ENCODE measurements around the gene CPNE5. TPM values are rescaled to one million over a fixed set of nuclear protein-coding genes. Genes with fewer than 3 reads are reported as not detected.

Gene CPNE5
- total RNA-seq, 6 experiments from 2014 or later, result 0.12 to 0.37 (median 0.26) TPM; not detected in 2

DNA sequence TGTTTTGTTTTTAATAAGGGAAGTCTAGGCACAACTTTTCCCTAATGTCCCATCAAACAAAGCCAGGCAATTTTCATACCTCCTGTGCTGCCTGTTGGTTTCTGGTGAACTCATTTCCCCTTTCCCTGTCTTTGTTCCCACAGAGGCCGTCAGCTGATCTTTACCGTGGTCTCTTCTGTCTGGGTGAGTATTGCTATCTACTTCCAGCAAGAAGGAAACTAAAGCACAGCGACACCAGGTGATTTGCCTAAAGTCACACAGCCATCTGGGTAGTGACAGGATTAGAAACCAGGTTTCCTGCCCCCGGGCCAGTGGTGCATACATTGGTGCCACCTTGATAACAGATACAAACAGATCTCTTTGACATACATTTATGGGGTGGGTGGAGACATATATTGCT is 82.0 kb downstream of the CPNE5 start:
- Mint-ChIP-seq H3K27ac (no peak overlapping the region), H3K9me3 (no peaks in the 10 kb centered on the region), H3K4me3 (no peak overlapping the region), H3K27me3 (ENCODE audit: insufficient read depth) (peaks cover 18% of the 10 kb centered on the region), H3K4me1 (ENCODE audit: low read depth) (peaks cover 58% of the 10 kb centered on the region), H3K36me3 (ENCODE audit: low read depth) (no peaks in the 10 kb centered on the region)
- TF ChIP-seq, protein P1, sequence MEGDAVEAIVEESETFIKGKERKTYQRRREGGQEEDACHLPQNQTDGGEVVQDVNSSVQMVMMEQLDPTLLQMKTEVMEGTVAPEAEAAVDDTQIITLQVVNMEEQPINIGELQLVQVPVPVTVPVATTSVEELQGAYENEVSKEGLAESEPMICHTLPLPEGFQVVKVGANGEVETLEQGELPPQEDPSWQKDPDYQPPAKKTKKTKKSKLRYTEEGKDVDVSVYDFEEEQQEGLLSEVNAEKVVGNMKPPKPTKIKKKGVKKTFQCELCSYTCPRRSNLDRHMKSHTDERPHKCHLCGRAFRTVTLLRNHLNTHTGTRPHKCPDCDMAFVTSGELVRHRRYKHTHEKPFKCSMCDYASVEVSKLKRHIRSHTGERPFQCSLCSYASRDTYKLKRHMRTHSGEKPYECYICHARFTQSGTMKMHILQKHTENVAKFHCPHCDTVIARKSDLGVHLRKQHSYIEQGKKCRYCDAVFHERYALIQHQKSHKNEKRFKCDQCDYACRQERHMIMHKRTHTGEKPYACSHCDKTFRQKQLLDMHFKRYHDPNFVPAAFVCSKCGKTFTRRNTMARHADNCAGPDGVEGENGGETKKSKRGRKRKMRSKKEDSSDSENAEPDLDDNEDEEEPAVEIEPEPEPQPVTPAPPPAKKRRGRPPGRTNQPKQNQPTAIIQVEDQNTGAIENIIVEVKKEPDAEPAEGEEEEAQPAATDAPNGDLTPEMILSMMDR (IDR thresholded peaks at IDR 0.05), result no peak
- no peak for DNase-seq

DNA sequence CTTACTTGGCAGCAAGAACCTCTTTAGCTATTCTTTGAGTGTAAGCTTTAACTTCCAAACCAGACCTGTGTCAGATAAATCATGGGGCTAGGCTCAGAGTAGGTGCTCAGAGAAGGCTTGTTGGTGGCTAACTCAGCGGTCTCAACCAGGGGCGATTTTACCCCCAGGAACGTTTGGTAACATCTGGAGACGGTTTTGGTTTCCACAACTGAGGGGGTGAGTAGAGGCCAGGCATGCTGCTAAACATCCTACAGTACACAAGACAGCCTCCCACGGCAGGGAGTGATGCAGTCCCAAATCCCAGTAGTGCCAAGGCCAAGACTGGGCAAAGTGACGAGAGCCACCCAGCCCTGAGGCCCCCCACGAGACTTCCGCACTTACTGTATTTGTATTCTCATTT is 82.5 kb downstream of the CPNE5 start:
- TF ChIP-seq, protein P1 (IDR thresholded peaks at IDR 0.05), result no peak
- Mint-ChIP-seq H3K9me3 (no peaks in the 10 kb centered on the region), H3K27ac (no peak overlapping the region), H3K4me1 (ENCODE audit: low read depth) (peaks cover 62% of the 10 kb centered on the region), H3K36me3 (ENCODE audit: low read depth) (no peaks in the 10 kb centered on the region), H3K4me3 (no peak overlapping the region), H3K27me3 (ENCODE audit: insufficient read depth) (peaks cover 18% of the 10 kb centered on the region)
- no peak for DNase-seq

DNA sequence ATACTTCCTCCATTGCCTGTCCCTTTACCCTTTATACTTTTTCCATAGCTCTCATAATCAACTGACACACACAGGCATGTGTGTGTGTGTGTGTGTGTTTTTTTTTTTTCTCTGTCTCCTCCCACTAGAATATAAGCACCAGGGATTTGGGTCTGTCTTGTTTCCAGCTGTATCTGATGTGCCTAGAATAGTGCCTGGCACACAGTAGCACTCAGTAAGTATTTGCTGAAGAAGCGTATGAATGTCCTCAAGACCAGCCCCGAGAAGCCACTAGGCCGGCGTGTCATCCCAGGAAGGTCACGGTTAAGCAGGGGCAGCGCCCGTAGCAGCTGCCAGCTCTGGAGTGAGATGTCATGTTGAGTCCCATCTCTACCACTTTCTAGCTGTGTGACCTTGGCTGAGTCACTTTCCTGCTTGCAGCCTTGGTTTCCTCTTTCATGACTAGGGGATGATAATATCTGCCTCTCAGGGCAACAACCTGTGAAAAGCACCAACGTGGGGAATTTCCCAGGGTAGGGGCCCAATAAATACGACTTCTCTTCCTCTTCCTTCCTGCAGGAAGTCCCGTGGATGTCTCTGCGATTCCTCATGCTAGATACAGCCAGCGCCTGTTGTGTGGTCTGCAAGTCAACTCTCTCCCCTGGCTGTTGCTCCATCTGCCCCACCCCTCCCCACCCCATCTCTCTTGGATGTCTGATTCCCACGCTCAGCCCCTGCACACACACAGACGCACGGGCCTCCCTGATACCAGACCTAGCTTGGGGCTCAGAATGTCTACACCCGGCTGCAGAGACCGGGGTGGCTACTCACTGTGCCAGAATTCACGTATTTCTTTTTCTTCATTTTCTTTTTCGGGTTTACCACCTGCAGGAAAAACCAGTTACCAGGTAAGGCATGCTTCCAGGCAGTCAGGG is 83.6 kb downstream of the CPNE5 start:
- DNase-seq, result peak; percentile 70
- Mint-ChIP-seq H3K4me3 (0 out of 2 replicates have a peak overlapping the region, but pooled peaks have one; percentile 22), H3K27me3 (ENCODE audit: insufficient read depth) (peaks cover 15% of the 10 kb centered on the region), H3K36me3 (ENCODE audit: low read depth) (no peaks in the 10 kb centered on the region), H3K9me3 (no peaks in the 10 kb centered on the region), H3K27ac (peak overlapping the region; percentile 47), H3K4me1 (ENCODE audit: low read depth) (peaks cover 72% of the 10 kb centered on the region)
- TF ChIP-seq, protein P1 (IDR thresholded peaks at IDR 0.05), result no peak

DNA sequence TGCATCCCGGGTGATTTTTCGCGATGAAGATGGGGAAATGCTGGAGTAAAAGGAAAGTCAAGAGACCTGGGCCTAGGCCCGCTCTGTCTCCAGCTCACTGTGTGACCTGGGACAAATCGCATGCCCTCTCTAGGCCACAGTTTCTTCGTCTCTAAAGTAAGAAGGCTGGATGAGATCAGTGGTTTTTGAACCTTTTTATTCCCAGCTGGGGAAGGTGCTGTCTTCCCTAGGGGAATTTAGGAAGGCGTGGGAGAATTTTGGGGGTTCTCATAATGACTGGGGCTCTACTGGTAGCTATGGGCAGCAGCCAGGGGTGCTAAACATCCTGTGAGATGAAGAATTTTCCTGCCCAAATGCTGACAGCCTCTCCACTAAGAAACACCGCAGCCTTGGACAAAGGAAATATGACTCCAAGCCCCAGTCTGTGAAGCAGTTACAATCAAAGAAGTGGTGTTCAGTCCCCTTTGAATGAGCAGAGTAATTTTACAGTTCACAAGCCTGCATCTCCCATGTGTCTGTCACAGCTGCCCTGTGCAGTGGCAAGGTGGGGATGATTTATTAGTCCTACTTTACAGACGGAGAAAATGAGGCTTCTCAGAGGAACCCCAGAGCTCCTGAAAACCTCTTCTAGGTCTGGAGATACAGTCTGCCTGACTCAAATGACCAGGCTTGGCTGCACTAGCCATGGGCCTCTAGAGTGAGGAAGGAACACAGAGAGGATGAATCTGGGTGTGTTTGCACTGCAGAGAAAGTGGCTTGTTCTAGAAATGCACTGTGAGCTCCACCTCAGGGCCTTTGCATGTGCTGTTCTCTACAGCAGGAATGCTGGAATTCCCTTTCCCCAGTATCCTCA is 84.4 kb downstream of the CPNE5 start:
- no peak for DNase-seq
- Mint-ChIP-seq H3K4me1 (ENCODE audit: low read depth) (peaks cover 78% of the 10 kb centered on the region), H3K27me3 (ENCODE audit: insufficient read depth) (peaks cover 15% of the 10 kb centered on the region), H3K27ac (peak overlapping the region; percentile 47; the same call in 1 of the 2 replicates), H3K36me3 (ENCODE audit: low read depth) (no peaks in the 10 kb centered on the region), H3K9me3 (no peaks in the 10 kb centered on the region), H3K4me3 (no peak overlapping the region)
- TF ChIP-seq, protein P1 (IDR thresholded peaks at IDR 0.05), result no peak

DNA sequence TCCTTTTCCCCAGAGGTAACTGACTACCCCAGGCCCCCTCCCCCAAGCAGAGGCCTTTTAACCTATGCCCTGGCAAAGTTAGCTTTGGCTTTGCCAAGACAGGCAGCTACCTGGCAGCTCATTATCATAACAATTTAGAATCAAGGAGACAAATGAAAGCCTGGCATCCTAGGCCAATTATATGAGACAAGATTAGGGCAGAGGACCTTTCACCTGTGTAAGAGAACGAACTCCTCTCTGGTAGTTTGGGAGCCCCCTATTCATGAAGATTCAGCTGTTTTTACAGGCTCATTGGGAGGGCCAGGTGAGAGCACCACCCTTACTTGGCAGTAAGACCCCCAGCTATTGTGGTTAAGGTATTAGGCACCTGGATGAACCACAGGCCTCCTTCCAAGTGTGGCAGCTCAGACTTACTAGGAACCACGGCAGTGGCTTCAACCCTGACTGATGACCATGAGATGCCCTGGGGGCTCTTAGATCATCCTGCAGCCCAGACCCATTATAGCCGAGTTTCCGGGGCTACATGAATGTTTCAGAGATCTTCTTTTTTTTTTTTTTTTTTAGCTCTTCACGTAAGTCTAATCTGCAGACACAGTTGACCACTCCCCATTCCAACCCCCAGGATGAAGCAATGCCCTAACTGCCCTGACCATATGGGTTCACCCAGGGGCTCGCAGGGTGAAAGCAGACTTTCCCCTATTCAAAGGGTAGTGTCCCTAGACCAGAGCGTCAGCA is 85.4 kb downstream of the CPNE5 start:
- Mint-ChIP-seq H3K36me3 (ENCODE audit: low read depth) (peaks cover 6% of the 10 kb centered on the region; the same call in 1 of the 2 replicates), H3K9me3 (peaks cover 2% of the 10 kb centered on the region; the same call in 1 of the 2 replicates), H3K27ac (no peak overlapping the region), H3K4me1 (ENCODE audit: low read depth) (peaks cover 73% of the 10 kb centered on the region), H3K4me3 (no peak overlapping the region), H3K27me3 (ENCODE audit: insufficient read depth) (peaks cover 9% of the 10 kb centered on the region)
- peak; percentile 50 for DNase-seq
- TF ChIP-seq, protein P1 (IDR thresholded peaks at IDR 0.05), result no peak
